Measurements from ENCODE around the gene MAGI3. TPM values are rescaled to one million over a fixed set of nuclear protein-coding genes. Genes with fewer than 3 reads are reported as not detected.

The MAGI3 gene
- total RNA-seq, 1 donor from 2014 or later = 70.5 TPM

- no peak overlapping the region for H3K27ac ChIP-seq
- H3K9me3 ChIP-seq = no peaks in the 10 kb centered on the region
- no peak for ATAC-seq
- H3K27me3 ChIP-seq = no peaks in the 10 kb centered on the region
- no peaks in the 10 kb centered on the region for H3K4me1 ChIP-seq
- no peak for DNase-seq
- no peaks in the 10 kb centered on the region for H3K36me3 ChIP-seq
- intact Hi-C loops (cut with DNase I) = no loop called here
- H3K4me3 ChIP-seq = no peak overlapping the region
- no peak for TF ChIP-seq CTCF (IDR thresholded peaks at IDR 0.05)
These were observed 19.4 kb upstream of the MAGI3 start for GRCh38 chr1:113370868-113371267.

- Histone ChIP-seq H3K9me3 (no peaks in the 10 kb centered on the region), H3K4me3 (no peak overlapping the region), H3K27ac (no peak overlapping the region), H3K27me3 (no peaks in the 10 kb centered on the region), H3K4me1 (no peaks in the 10 kb centered on the region), H3K36me3 (no peaks in the 10 kb centered on the region)
- intact Hi-C loops (cut with DNase I) = no loop called here
- ATAC-seq (no peak), DNase-seq (no peak)
- TF ChIP-seq CTCF (IDR thresholded peaks at IDR 0.05) = no peak
These were observed 17.8 kb upstream of the MAGI3 start for GRCh38 chr1:113372546-113372945.

GRCh38 chr1:113373644-113374043 is 16.7 kb upstream of the MAGI3 start:
- no peak for TF ChIP-seq CTCF (IDR thresholded peaks at IDR 0.05)
- no peak for ATAC-seq
- intact Hi-C loops (cut with DNase I) = no loop called here

GRCh38 chr1:113375878-113376277 is 14.4 kb upstream of the MAGI3 start:
- Histone ChIP-seq H3K36me3 (no peaks in the 10 kb centered on the region), H3K27me3 (no peaks in the 10 kb centered on the region), H3K9me3 (no peaks in the 10 kb centered on the region), H3K27ac (no peak overlapping the region), H3K4me1 (no peaks in the 10 kb centered on the region), H3K4me3 (no peak overlapping the region)
- DNase-seq = no peak
- intact Hi-C loops (cut with DNase I) = no loop called here
- no peak for ATAC-seq
- TF ChIP-seq CTCF (IDR thresholded peaks at IDR 0.05) = no peak

More at GRCh38 chr1:113373644-113374043, 16.7 kb upstream of the MAGI3 start:
- H3K9me3 ChIP-seq = no peaks in the 10 kb centered on the region
- H3K4me1 ChIP-seq = no peaks in the 10 kb centered on the region
- H3K27me3 ChIP-seq = no peaks in the 10 kb centered on the region
- H3K27ac ChIP-seq = no peak overlapping the region
- H3K36me3 ChIP-seq = no peaks in the 10 kb centered on the region
- no peak for DNase-seq
- H3K4me3 ChIP-seq = no peak overlapping the region

GRCh38 chr1:113380075-113380474 is 10.2 kb upstream of the MAGI3 start:
- DNase-seq (no peak), ATAC-seq (no peak)
- Histone ChIP-seq H3K4me1 (no peaks in the 10 kb centered on the region), H3K27ac (no peak overlapping the region), H3K36me3 (no peaks in the 10 kb centered on the region), H3K27me3 (no peaks in the 10 kb centered on the region), H3K4me3 (no peak overlapping the region), H3K9me3 (no peaks in the 10 kb centered on the region)
- intact Hi-C loops (cut with DNase I) = no loop called here
- no peak for TF ChIP-seq CTCF (IDR thresholded peaks at IDR 0.05)

- intact Hi-C loops (cut with DNase I) = no loop called here
- DNase-seq (no peak), ATAC-seq (no peak)
- Histone ChIP-seq H3K4me3 (no peak overlapping the region), H3K27me3 (no peaks in the 10 kb centered on the region), H3K27ac (no peak overlapping the region), H3K9me3 (no peaks in the 10 kb centered on the region), H3K4me1 (peaks cover 12% of the 10 kb centered on the region), H3K36me3 (no peaks in the 10 kb centered on the region)
- TF ChIP-seq CTCF (IDR thresholded peaks at IDR 0.05) = no peak
These were observed 2.2 kb upstream of the MAGI3 start for GRCh38 chr1:113388017-113388620.
